ENCODE measurements around the gene CKAP2L.

GRCh38 chr2:112784199-112785189, 20.1 kb upstream of the CKAP2L start, which contains the start of gene IL1A:
- TF ChIP-seq EP300 (IDR thresholded peaks at IDR 0.05) = no peak
- TF ChIP-seq, protein P1, sequence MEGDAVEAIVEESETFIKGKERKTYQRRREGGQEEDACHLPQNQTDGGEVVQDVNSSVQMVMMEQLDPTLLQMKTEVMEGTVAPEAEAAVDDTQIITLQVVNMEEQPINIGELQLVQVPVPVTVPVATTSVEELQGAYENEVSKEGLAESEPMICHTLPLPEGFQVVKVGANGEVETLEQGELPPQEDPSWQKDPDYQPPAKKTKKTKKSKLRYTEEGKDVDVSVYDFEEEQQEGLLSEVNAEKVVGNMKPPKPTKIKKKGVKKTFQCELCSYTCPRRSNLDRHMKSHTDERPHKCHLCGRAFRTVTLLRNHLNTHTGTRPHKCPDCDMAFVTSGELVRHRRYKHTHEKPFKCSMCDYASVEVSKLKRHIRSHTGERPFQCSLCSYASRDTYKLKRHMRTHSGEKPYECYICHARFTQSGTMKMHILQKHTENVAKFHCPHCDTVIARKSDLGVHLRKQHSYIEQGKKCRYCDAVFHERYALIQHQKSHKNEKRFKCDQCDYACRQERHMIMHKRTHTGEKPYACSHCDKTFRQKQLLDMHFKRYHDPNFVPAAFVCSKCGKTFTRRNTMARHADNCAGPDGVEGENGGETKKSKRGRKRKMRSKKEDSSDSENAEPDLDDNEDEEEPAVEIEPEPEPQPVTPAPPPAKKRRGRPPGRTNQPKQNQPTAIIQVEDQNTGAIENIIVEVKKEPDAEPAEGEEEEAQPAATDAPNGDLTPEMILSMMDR (IDR thresholded peaks at IDR 0.05) = no peak
- no peak for TF ChIP-seq POLR2AphosphoS5 (IDR thresholded peaks at IDR 0.05)
- no peak for TF ChIP-seq POLR2A (IDR thresholded peaks at IDR 0.05)
